ENCODE data around the gene UVSSA.

UVSSA gene, protein sequence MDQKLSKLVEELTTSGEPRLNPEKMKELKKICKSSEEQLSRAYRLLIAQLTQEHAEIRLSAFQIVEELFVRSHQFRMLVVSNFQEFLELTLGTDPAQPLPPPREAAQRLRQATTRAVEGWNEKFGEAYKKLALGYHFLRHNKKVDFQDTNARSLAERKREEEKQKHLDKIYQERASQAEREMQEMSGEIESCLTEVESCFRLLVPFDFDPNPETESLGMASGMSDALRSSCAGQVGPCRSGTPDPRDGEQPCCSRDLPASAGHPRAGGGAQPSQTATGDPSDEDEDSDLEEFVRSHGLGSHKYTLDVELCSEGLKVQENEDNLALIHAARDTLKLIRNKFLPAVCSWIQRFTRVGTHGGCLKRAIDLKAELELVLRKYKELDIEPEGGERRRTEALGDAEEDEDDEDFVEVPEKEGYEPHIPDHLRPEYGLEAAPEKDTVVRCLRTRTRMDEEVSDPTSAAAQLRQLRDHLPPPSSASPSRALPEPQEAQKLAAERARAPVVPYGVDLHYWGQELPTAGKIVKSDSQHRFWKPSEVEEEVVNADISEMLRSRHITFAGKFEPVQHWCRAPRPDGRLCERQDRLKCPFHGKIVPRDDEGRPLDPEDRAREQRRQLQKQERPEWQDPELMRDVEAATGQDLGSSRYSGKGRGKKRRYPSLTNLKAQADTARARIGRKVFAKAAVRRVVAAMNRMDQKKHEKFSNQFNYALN

DNA sequence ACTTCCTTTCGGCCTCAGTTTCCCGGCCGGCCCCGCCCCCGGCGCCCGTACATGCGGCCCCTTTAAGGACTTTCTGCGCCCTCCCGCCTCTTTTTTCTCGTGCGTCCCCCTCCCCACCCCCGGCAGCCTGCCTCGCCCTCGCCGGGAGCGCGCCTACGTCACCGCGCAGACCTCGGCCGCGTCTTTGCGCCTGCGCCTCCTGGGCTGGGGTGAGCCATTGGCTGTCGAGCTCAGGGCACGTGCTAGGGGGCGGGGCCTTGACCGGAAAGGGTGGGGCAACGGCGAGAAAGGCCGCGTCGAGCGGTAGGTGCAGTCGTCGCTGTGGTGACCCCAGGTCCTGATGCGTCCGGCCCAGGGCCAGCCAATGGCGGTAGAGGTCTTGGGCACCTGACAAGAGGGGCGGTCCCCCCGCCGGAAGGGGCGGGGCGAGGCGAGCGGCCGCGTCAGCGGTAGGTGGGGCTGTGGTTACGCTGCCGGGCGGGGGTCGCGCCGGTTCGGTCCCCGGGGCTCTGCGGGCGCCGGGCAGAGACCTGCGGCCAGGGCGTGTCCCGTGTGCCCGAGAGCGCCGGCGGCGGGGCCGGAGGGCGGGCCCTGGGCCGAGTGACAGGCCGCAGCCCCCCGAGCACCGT lies at the start of gene UVSSA:
Gene UVSSA (plus strand): TSS at position 428 of the 629 bp plus-strand sequence. CDS start 884 bp downstream, outside the sequence.
- peak; percentile 100 for DNase-seq

DNA sequence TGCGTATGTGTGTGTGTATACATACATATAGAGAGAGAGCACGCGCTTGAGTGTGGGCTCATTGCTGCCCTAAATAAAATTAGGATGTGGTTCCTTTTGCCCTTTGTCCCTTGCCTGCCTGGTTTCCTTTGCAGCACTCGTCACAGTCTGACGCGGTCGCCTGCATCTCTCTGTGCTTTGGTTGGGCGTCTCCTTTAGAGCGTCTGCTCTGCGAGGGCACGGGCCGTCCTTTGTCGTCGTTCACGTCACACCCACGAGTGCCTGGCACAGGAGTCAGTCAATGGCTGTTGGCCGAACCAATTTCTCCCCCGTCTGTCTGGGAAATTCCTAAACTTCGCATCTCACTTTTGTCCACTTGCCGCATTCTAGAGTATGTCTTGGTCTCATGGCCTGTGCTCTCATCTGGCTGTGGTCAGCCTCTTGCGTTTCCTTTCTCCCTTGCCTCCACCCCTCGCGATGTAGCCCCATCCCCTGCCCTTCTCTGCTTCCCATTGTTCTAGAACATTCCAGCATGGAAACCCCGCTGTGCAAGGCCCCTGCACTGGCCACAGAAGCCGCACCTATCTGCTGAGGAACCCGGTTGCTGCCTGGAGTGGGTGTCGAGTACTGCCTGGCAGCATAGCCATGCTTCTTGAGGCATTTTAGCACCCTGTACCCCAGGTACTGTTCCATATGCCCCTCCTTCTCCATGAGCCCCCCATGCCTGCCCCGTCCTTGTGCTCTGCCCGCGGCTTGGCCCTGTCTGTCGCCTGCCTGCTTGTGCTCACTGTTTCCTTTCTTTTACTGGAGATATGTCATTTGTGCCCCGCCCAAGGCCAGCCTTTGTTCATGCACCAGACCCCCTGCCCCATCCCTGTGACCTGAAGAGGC lies 49.3 kb upstream of the UVSSA start:
- DNase-seq: no peak

DNA sequence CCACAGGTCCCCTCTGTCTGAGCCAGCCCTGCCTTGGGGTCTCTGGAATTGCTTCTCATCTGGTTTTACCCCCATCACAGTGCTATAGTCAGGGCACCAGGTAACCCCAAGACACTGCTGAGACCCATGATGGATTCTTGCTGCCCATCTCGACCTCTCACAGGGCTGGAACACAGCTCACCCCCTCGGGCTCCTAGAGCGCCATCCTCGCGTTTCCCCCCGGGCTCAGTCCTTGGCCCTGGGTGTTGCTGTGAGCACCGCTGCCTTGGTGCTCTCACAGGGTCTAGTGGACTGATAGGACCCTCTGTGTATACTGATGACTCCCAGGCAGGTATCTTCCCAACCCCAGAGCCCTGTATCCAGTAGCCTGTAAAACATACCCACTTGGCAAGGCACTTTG lies 48.5 kb upstream of the UVSSA start:
- no peak for DNase-seq

DNA sequence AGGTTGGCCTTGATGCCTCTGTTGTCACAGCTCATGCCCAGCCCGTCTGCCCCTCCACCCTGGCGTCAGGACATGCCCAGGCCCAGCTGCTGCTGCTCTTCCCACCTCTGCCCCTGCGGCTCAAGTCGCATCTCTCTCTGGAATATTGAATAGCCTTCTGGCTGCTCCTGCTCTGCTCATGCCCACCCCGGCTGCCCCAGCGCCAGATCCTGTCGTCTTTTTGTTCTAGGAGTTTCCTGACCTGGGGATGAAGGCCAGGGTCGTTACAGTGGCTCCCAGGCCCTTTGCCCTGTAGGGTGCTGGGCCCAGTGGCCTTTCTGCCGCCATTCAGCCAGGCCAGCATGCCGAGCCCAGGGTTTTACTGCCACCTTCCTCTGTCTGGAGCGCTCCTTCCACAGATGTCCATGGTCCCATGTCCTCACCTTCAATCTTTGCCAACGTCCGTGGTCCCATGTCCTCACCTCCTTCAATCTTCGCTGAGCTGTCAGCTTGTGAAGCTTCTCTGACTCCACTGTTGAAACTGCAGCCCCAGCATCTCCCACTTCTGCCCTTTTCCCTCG lies 47.6 kb upstream of the UVSSA start:
- DNase-seq: no peak

DNA sequence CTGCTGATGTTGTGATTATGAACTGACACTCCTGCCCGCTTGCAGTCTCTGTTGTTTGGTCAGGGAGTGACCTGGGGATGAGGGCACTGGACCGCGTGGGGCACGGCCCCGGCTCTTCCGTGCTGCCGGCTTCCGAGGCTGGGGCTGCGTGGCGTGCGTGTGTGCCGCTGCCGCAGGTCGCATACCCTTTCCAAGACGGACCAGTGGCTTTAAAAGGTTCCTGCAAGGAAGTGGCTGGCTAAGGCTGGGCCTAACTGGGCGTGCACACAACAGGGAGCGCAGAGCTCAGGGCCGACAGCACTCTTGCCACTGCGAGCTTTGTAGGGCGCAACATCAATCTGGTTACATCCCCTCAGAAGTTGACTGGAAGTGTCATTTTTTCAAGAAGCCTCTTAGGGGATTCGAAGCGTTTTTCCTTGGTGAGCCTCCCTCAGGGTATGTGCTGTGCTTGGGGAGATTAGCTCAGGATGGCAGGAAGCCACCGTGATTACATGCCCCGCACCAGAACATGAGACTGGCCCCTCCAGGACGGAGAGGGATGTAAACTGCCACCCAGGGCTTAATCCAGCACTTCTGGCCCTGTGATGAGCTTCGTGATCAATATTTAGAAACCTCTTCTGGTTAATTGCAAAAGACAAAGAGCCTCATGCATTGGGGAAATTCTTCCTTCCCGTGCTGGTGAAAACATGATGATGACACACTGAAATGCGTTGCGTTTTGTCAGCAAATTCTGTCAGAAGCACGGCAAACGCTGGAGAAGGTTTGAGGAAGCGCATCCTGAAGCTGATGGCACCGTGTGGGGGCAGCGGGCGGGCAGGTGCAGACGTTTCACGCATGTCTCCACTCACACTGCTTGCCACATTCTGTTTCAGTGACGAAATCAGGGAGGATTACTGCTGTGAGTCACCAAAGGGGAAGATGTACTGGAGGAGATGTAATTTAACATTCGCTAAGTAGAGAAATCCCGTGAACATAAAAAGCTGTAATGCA lies 46.2 kb upstream of the UVSSA start:
- peak; percentile 48 for DNase-seq

DNA sequence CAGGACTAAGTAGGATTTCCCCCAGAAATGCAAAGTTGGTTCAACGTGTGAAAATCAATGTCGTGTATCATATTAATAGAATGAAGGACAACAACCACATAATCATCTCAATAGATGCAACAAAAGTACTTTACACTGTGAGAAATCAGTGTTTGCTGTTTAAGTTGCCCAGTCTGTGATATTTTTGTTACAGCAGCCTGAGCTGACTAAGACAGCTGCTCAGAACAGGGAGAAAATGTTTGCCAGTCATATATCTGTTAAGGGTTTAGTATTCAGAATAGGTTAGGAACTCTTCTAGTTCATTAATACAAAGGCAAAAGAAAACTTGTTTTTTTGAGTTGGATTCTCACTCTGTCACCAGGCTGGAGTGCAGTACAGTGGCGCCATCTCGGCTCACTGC lies 44.8 kb upstream of the UVSSA start:
- no peak for DNase-seq

DNA sequence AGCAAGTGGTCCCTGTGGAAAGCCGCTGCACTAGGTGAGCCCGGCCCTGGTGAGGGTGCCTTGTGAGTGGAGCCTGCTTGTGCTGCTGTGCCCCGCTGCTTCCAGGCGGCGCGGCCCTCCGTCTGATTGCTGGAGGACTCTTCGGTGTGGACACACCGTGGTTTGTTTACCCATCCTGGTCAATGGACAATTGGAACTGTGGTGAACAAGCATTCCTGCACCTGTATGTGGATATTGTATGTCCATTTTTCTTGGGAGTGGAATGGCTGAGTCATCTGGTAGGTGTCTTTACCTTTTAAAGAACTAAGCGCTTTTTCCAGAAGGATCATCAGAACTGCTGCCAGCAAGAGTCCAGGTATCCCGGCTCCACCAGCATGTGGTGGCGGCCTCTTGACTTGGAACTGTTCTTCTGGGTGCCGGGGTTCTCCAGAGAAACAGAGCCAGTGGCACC lies 41.7 kb upstream of the UVSSA start:
- DNase-seq: no peak

DNA sequence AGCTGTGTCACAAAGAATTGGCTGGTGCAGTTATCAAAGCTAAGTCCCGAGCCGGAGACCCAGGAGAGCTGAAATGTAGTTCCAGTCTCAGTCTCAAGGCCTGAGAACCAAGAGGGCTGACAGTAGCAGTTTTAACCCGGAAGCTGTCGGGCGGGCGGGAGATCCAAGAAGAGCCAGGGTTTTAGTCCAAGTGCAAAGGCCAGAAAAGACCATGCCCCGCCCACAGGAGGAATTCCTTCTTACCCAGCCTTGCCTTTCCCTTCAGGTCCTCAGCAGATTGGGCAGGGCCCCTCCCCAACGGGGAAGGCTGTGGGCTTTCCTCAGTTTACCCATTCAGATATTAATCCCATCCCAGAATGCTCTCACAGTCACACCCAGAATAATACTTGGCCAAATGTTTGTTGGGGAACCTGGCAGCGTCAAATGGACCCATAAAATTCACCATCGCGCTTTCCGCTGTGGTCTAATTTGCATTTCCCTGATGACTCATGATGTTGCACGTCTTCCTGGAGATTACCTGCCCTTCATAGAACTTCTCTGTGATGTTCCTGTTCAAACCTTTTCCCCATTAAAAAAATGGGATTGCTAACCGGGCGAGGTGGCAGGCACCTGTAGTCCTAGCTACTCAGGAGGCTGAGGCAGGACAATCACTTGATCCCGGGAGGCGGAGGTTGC lies 41.1 kb upstream of the UVSSA start:
- DNase-seq: peak; percentile 30

DNA sequence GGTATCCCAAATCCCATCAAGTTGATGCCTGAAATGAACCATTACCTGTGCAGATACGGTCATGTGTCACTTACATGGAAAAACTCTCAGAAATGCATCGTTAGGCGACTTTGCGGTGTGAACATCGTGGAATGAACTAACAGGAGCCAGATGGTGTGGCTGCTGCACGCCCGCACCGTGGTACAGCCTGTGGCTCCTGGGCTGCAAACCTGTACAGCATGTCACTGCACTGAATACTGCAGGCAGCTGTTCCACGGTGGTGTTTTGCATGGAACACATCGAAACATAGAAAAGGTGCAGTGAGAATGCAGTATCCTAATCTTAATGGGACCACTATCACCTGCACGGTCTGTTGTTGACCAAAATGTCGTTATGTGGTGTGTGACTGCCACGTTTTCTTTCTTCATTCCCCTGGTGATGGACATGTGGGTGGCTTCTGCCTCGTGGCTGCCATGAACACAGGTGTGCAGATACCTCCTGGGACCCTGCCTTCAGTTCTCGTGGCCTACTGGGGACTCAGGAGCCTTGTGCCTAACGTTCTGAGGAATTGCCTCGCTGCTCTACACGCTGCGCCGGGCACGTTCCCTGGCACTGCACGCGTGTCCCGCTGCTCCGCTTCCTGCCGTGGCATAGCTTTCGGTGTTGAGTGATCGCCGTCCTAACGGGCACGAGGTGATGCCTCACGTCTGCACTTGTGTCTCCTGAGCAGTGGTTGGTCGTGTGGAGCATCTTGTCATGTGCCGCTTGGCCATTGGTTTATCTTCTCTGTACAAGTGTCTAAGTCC lies 38.9 kb upstream of the UVSSA start:
- DNase-seq: no peak

DNA sequence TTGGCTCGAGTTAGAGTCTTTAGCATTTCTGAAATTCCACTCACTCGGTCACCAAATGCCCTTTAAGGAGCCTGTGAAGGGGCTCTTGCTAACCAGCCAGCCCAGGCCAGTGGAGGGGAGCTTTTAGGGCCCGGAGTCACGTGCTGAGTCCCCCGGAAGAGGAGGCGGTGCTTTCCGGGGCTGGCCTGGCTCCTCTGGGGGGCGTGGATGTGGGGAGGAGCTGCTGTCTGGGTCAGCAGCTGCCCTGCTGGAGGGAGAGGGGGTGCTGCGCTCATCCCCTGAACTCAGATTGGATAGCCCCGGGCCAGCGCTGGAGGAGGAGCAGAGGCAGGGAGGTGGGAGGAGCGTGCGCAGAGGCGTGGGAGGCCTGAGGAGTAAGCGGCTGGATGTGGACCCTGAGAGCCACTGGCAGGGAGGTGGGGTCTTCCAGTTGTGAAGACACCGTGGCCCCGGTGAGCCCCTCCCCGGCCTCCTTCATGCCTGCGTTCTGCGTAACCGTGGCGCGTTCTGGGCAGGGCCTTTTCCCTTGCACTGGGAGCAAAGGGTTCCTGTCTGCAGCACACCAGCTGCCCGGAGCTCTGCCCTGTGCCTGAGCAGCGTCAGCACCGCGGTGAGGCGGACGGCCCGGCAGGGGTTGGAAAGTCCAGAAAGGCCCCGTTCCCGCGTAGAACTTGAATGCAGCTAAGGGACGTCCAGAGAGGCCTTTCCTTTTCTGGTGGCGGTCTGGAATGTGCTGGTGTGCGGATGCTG lies 37.6 kb upstream of the UVSSA start:
- peak; percentile 55 for DNase-seq

DNA sequence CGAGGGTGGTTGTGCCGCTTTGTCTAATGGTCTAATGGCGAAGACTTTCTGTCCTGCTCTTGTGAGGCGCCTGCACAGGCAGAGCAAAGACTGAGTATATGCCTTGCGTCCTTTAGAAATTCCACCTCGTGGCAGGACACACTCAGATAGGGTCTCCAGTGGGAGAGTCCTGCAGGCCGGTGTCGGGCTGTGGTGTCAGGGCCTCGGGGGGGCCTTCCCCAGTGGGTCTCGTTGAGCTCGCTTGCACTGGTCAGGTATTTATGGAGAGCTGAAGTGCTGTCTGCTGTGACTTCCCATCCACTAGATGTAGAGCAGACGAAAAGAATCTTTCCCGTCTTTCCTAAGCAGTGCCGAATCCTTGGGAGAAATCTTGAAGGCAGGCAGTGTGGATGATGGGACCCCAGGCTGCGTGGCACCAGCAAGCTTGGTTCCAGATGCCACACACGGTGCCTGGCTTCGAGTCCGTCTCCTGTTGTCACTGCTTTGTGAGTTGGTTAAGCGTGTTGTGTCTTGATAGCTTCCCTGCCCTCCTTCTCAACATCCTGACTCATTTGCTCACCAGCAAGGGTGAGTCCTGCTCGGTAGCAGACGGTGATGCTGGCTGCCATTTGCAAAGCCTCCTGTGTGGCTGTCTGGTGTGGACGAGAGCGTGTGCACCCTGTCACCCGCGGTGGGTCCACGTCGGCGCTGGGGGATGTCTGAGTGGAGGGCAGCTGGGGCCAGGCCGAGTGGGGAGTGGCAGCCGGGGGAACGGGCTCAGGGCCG lies 36.8 kb upstream of the UVSSA start:
- no peak for DNase-seq

DNA sequence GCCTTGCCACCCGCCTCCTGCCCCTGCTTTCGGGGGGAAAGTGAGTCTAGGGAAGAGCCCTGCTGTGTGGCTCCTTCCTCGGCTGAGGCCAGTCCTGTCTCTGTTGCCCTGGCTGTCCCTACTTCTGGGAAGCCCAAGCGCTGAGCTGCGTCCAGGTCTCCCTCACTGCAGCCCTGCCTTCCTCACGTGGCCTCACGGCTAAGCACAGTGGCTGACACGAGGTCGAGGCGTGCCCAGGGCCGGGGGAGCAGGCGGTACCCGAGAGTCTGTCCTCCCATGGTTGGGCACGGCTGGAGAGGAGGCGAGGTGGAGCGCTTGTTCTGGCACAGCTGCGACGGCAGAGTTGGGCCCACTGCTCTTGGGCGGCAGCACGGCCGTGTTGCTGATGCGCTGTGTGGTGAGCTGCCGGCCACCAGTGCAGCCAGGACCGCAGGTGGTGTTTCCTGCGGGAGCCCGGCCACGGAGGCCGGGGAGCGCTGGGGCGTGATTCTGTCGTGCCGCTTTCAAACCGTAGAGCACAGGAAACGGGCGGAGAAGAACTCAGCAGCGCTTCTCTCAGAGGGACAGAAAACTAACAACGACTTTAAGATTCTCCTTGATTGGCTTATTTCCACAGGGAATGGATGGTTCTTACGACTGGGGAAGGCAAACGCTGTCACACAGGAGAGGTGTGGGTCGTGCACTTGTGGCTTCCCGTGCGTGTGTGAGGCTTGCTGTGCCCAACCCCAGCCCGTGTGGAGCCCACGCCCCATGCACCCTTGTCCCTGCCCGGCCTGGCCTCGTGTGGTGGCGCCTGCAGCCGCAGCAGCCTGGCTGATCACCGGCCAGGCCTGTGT lies 36.0 kb upstream of the UVSSA start:
- DNase-seq: no peak

DNA sequence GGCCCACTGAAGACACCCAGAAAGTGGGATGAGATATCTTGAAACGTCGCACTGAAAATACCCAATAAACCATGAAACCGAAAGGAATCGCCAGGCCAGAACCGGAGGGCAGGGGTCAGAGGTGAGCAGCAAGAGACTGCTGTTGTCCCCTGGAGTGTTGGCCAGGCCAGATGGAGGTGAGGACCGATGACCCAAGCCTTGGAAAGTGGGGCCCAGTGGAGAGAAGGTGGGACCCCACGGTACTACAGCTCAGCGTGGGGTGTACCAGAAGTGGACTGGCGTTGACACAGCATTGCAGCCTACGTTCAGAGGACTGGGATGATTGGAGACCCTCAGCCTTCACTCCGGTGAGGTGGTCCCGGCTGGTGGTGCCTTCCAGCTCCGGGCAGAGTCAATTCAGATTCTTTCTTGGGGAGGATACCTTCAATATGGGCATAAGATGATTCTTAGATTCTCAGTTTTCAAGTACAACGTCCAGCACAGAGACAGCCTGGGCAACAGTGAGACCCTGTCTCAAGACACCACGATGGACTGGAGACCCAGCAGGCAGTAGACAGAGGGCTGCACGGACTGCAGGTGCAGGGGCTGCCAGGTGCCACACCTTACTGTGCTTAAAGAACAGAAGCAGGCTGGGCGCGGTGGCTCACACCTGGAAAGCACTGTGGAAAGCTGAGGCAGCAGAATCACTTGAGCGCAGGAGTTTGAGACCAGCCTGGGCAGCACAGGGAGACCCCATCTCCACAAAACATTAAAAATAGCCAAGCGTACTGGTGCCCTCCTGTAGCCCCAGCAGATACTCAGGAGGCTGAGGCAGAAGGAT lies 34.0 kb upstream of the UVSSA start:
- no peak for DNase-seq

DNA sequence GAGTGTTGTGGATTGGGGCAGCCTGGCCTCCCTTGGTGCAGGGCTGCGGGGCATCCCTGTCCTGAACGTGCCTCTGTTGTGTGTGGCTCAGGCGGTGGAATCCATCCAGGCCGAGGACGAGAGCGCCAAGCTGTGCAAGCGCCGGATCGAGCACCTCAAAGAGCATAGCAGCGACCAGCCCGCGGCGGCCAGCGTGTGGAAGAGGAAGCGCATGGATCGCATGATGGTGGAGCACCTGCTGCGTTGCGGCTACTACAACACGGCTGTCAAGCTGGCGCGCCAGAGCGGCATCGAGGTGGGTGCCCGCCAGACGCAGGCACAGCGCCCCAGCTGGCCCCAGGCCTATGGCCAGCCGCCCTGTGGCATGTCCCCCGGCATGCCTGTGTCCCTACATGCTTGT lies 31.7 kb upstream of the UVSSA start:
- DNase-seq: no peak

DNA sequence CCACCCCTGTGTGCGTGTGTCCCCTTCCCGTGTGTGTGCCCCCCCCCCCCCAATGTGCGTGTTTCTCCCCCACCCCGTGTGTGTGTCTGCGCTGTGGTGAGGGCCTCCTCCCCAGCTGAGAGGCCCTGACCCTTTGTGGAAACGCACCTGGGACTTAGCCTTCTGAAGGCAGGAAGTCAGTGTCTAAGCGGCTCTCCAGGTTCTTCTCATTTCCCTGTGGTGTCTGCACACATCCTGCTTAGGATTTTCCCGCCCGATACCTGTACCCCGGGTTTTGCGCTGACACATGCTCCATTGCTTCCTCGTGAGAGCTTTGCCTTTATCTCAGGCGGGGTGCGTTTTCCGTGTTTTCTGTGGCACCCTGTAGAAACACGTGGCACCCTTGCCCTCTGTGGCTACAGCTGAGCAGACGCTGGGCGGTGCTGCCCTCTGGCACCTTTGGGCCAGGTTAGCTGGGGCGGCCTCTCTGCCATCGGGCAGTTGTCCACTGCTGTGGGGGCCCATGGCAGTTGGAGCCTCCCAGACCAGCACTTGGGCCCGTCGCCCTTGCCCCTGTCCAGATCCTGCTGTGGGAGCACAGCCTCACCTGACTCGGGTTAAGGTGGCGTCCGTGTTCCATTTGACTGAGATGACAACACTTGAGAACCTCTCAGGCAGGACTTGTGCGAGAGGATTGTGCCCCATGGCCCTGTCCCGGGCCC lies 31.0 kb upstream of the UVSSA start:
- DNase-seq: no peak

Measured in stimulated activated CD4-positive, alpha-beta T cell treated with anti-CD3 and anti-CD28 coated beads, Interleukin-1b, Interleukin-23, amount 100 ng/mL, for 48 hours (primary cell).